Left cardiac atrium (tissue), 4 donors: ENCODE measurements around the gene NPL. TPM values are rescaled to one million over a fixed set of nuclear protein-coding genes. Genes with fewer than 3 reads are reported as not detected.

Experiments
- ATAC-seq, 2 donors: fragments of 200-7000 bp; cut with Tn5 transposase; one replicate each; pipeline ENCODE4 v1.9.1; 2020; ENCODE audit warnings: mild to moderate bottlenecking in 2 of 2, moderate library complexity in 2 of 2
- DNase-seq: peaks from one replicate; pipeline ENCODE4 v3.0.0-alpha.2; 2020
- intact Hi-C, 2 donors: fragments of 100-400 bp; cut with DNase I; formaldehyde crosslinking; loops; one replicate each; pipeline versions ENCODE4 v1.14.1 to v1.15.1; 2022 to 2023
- total RNA-seq, 2 donors: library from RNA; stranded (reverse); fragmentation: NEBNext Ultra II Directional; extraction: Animal tissue kit (Norgen Biotek cat#: 25700); gene quantifications; one replicate each; pipeline ENCODE4 v1.2.1, GENCODE V29; 2021
- donor health status: DM: no; HTN: yes; CAD: no.
- donor health status: DM: no; HTN: yes; CAD: no; lungs with severe emphysema.
- donor health status: DM: yes; HTN: yes; CAD: no.
- donor health status: Dilated cardiomyopathy.

NPL gene
- total RNA-seq, 2 donors from 2014 or later, result 6.7 to 16.7 TPM

GRCh38 chr1:182770232-182770631 is 19.3 kb upstream of the NPL start:
- intact Hi-C loops, result no loop called here
- no peak for DNase-seq
- peak in 1 of 2 donors; percentile 75 for ATAC-seq

GRCh38 chr1:182771187-182771984 is 18.2 kb upstream of the NPL start:
- intact Hi-C loops, result no loop called here
- no peak for DNase-seq
- ATAC-seq, result no peak

GRCh38 chr1:182777386-182777785 is 12.2 kb upstream of the NPL start:
- intact Hi-C loops, result no loop called here
- DNase-seq (no peak), ATAC-seq (no peak)

- DNase-seq (no peak), ATAC-seq (no peak)
- intact Hi-C loops, result no loop called here
Measured at GRCh38 chr1:182778862-182779261, 10.7 kb upstream of the NPL start.

- intact Hi-C loops, result no loop called here
- DNase-seq (no peak), ATAC-seq (no peak)
Measured at GRCh38 chr1:182779530-182779929, 10.0 kb upstream of the NPL start.

- intact Hi-C loops, result loop anchor here (1.0 to 10.0 kb wide), 4 partner anchors 180 to 337 kb away; no protein-coding TSS in a partner anchor
- peak; percentile 74 to 78 for ATAC-seq
- DNase-seq, result peak; percentile 68
Measured at GRCh38 chr1:182781841-182782586, 7.6 kb upstream of the NPL start.

- ATAC-seq (no peak), DNase-seq (no peak)
- intact Hi-C loops, result loop anchor here (1.0 to 10.0 kb wide), 4 partner anchors 180 to 338 kb away; no protein-coding TSS in a partner anchor
Measured at GRCh38 chr1:182782587-182782913, 7.0 kb upstream of the NPL start.

GRCh38 chr1:182783068-182783467 is 6.5 kb upstream of the NPL start:
- intact Hi-C loops, result loop anchor here (2.0 to 10.0 kb wide), 3 partner anchors 182 to 338 kb away; no protein-coding TSS in a partner anchor
- no peak for DNase-seq
- ATAC-seq, result no peak

GRCh38 chr1:182784556-182785171 is 4.9 kb upstream of the NPL start:
- intact Hi-C loops, result loop anchor here (5.0 to 10.0 kb wide), 3 partner anchors 337 to 702 kb away; no protein-coding TSS in a partner anchor
- no peak for DNase-seq
- ATAC-seq, result no peak

- ATAC-seq, result no peak
- no peak for DNase-seq
- intact Hi-C loops, result loop anchor here (5.0 to 10.0 kb wide), 2 partner anchors 340 to 703 kb away; no protein-coding TSS in a partner anchor
Measured at GRCh38 chr1:182785181-182785580, 4.4 kb upstream of the NPL start.

- DNase-seq (peak; percentile 57), ATAC-seq (peak in 1 of 2 donors; percentile 28)
- intact Hi-C loops, result loop anchor here (1.0 to 10.0 kb wide), 3 partner anchors 185 to 704 kb away; no protein-coding TSS in a partner anchor
Measured at GRCh38 chr1:182786223-182786994, 3.2 kb upstream of the NPL start.

- ATAC-seq (no peak), DNase-seq (no peak)
- intact Hi-C loops, result loop anchor here (1.0 to 10.0 kb wide), 3 partner anchors 186 to 705 kb away; no protein-coding TSS in a partner anchor
Measured at GRCh38 chr1:182786995-182787324, 2.6 kb upstream of the NPL start.

- ATAC-seq (no peak), DNase-seq (no peak)
- intact Hi-C loops, result no loop called here
Measured at GRCh38 chr1:182791281-182792179, 2.0 kb downstream of the NPL start.

- intact Hi-C loops, result no loop called here
- ATAC-seq (no peak), DNase-seq (no peak)
Measured at GRCh38 chr1:182794091-182794490, 4.5 kb downstream of the NPL start.

GRCh38 chr1:182794676-182795201 is 5.2 kb downstream of the NPL start:
- intact Hi-C loops, result no loop called here
- DNase-seq, result no peak
- no peak for ATAC-seq

GRCh38 chr1:182795563-182796228 is 6.1 kb downstream of the NPL start:
- ATAC-seq (peak; percentile 47 to 59), DNase-seq (no peak)
- intact Hi-C loops, result no loop called here
